22Rv1 (cell line): Measurements from ENCODE around the gene RSPH4A.

Experiments used
- H3K27ac ChIP-seq: fragments of 450-650 bp; 2 replicates; pipeline ENCODE4 v1.5.1; 2017
- CTCF ChIP-seq: fragments of 450-650 bp; IDR thresholded peaks from 2 replicates; pipeline ENCODE4 v1.5.1; 2017; ENCODE audit warnings: mild to moderate bottlenecking
- ZFX ChIP-seq: fragments of 450-650 bp; IDR thresholded peaks from 2 replicates; pipeline ENCODE4 v1.6.1; 2017; ENCODE audit warnings: antibody characterized with exemption, borderline replicate concordance

Gene RSPH4A

GRCh38 chr6:116680880-116681672, 64.8 kb downstream of the RSPH4A start, which contains the start of gene KPNA5:
KPNA5 (plus strand) TSS chr6:116681211; CDS start chr6:116681335, 124 bp downstream.
- TF ChIP-seq ZFX: no peak
- TF ChIP-seq CTCF: no peak
- peak within 1 kb of the TSS; percentile 91 for H3K27ac ChIP-seq

GRCh38 chr6:116682334-116682712, 66.0 kb downstream of the RSPH4A start:
- no peak for TF ChIP-seq CTCF
- TF ChIP-seq ZFX: no peak
- no peak overlapping the region for H3K27ac ChIP-seq
